K562 (cell line): ENCODE measurements around the gene CHPF. TPM values are rescaled to one million over a fixed set of nuclear protein-coding genes. Genes with fewer than 3 reads are reported as not detected.

Experiments
- CC2D1A ChIP-seq: fragments of 450-650 bp; IDR thresholded peaks from 2 replicates; pipeline ENCODE4 v1.6.1; 2017; ENCODE audit warnings: mild to moderate bottlenecking
- KAT7 ChIP-seq: sonication (generic); formaldehyde crosslinking; IDR thresholded peaks from 2 replicates; pipeline ENCODE4 v1.8.0; 2022; ENCODE audit warnings: missing genetic modification reagents, mild to moderate bottlenecking, borderline replicate concordance
- LCOR ChIP-seq: sonication (generic); formaldehyde crosslinking; IDR thresholded peaks from 2 replicates; pipeline ENCODE4 v1.8.0; 2022; ENCODE audit warnings: mild to moderate bottlenecking, missing genetic modification reagents
- POLR2G ChIP-seq: fragments of 200-400 bp; formaldehyde crosslinking; IDR thresholded peaks from 2 replicates; pipeline ENCODE4 v1.6.1; 2017; ENCODE audit warnings: low read depth, mild to moderate bottlenecking, antibody characterized with exemption, low read length, moderate library complexity
- SMC3 ChIP-seq: conservative IDR thresholded peaks from 2 replicates; pipeline ENCODE4 v1.6.1; 2011; ENCODE audit warnings: low read depth, low read length, improper control_type of control experiment; ENCODE audit not compliant: insufficient read depth
- polyA plus RNA-seq, 8 experiments: library from polyadenylated mRNA; depleted of rRNA in 4 of 8; stranded (reverse) in 5 of 8; unstranded in 3 of 8; fragments of >200 nt; fragmentation: Nextera tagmentation in 2 of 8; fragmentation: Illumina TruSeq in 1 of 8; extraction: Ambion mirVana in 2 of 8; extraction: Trizol in 1 of 8; gene quantifications; 2 replicates each; pipeline versions ENCODE4 v1.2.1 to v1.2.3, GENCODE V29; 2011 to 2014; ENCODE audit warnings: inconsistent platforms in 1 of 8, missing spikeins in 1 of 8
- total RNA-seq, 7 experiments: library from RNA; depleted of rRNA in 6 of 7; stranded (reverse); fragments of >200 nt in 6 of 7; fragmentation: Illumina TruSeq in 2 of 7; extraction: Trizol in 2 of 7; gene quantifications; 2 replicates each; pipeline versions ENCODE4 v1.2.1 to v1.2.3, GENCODE V29; 2011 to 2021; ENCODE audit warnings: low replicate concordance in 1 of 7
- TF ChIP-seq, protein P1 (sequence below), 2 experiments: fragments of 450-650 bp; formaldehyde crosslinking in 1 of 2; IDR thresholded peaks; 2 replicates each; pipeline versions ENCODE4 v1.4.0 to v1.6.1; 2014 to 2020; ENCODE audit warnings: mild to moderate bottlenecking in 2 of 2, borderline replicate concordance in 1 of 2, low read depth in 1 of 2
- TF ChIP-seq, protein P2 (sequence below), 2 experiments: IDR thresholded peaks; 2 replicates each; pipeline ENCODE4 v1.6.1; 2012; ENCODE audit warnings: improper control_type of control experiment in 2 of 2, low read depth in 2 of 2, low read length in 2 of 2, borderline replicate concordance in 1 of 2
- TF ChIP-seq, protein P3 (sequence below): fragments of 200-800 bp; sonication (Bioruptor generic); IDR thresholded peaks from 2 replicates; pipeline ENCODE4 v1.6.1; 2017; ENCODE audit warnings: missing genetic modification characterization, missing compliant biosample characterization
- TF ChIP-seq, protein P4 (sequence below): sonication (generic); formaldehyde crosslinking; IDR thresholded peaks from 2 replicates; pipeline ENCODE4 v1.8.1; 2023; ENCODE audit warnings: mild to moderate bottlenecking, missing genetic modification reagents

CHPF gene
- total and polyA plus RNA-seq, 9 of the 15 experiments (the other 6 are each of a cell fraction or from before 2014, with no cell fraction given), result 0.15 to 57.2 (median 7.9) TPM

DNA sequence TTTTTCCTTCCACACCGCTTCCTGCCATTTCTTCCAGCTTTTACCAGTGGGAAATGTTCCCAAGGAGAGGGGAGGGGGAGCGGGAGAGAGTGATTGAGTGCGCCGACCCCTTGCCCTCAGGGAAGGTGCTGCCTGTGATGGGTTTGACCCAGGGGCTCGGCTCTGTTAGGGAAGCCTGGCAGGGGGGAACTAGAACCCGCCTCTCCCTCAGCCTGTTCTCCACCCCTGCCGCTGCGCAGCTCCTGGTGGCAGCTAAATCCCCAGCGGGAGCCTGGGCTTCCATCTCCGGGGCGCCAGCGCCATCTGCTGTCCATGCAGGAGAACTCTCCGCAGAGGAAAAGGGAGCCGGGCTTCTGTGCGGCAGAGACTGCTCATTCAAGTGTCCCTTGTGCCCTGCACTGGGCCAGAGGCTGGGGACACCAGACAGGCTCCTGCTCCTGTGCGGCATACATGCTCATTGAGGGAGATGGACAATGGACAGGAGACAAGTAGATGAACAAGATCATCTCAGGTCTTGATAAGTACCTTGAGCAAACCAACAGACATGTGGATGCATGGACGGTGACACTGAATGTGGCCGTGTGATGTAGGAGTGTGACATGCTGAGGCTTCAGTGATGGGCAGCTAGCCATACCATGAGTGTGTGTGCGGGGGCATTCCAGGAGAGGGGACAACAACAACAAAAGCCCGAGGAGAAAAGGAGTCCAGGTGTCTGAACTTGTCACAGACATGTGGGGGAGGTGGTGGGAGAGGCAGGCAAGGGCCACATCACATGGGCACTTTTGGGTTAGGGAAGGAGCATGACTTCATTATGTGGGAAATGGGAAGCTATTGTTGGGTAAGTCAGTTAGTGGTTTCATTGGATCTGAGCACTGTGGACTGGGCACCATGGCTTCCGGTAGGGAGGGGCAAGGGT is 13.3 kb downstream of the CHPF start (continued):
- TF ChIP-seq, protein P1, sequence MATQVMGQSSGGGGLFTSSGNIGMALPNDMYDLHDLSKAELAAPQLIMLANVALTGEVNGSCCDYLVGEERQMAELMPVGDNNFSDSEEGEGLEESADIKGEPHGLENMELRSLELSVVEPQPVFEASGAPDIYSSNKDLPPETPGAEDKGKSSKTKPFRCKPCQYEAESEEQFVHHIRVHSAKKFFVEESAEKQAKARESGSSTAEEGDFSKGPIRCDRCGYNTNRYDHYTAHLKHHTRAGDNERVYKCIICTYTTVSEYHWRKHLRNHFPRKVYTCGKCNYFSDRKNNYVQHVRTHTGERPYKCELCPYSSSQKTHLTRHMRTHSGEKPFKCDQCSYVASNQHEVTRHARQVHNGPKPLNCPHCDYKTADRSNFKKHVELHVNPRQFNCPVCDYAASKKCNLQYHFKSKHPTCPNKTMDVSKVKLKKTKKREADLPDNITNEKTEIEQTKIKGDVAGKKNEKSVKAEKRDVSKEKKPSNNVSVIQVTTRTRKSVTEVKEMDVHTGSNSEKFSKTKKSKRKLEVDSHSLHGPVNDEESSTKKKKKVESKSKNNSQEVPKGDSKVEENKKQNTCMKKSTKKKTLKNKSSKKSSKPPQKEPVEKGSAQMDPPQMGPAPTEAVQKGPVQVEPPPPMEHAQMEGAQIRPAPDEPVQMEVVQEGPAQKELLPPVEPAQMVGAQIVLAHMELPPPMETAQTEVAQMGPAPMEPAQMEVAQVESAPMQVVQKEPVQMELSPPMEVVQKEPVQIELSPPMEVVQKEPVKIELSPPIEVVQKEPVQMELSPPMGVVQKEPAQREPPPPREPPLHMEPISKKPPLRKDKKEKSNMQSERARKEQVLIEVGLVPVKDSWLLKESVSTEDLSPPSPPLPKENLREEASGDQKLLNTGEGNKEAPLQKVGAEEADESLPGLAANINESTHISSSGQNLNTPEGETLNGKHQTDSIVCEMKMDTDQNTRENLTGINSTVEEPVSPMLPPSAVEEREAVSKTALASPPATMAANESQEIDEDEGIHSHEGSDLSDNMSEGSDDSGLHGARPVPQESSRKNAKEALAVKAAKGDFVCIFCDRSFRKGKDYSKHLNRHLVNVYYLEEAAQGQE (IDR thresholded peaks at IDR 0.05; ENCODE audit: borderline replicate concordance), result peak; percentile 95
- TF ChIP-seq, protein P1 (CRISPR knock-in tag; IDR thresholded peaks at IDR 0.05; ENCODE audit: low read depth), result peak; percentile 47; the same call in 1 of the 2 replicates
- TF ChIP-seq, protein P2, sequence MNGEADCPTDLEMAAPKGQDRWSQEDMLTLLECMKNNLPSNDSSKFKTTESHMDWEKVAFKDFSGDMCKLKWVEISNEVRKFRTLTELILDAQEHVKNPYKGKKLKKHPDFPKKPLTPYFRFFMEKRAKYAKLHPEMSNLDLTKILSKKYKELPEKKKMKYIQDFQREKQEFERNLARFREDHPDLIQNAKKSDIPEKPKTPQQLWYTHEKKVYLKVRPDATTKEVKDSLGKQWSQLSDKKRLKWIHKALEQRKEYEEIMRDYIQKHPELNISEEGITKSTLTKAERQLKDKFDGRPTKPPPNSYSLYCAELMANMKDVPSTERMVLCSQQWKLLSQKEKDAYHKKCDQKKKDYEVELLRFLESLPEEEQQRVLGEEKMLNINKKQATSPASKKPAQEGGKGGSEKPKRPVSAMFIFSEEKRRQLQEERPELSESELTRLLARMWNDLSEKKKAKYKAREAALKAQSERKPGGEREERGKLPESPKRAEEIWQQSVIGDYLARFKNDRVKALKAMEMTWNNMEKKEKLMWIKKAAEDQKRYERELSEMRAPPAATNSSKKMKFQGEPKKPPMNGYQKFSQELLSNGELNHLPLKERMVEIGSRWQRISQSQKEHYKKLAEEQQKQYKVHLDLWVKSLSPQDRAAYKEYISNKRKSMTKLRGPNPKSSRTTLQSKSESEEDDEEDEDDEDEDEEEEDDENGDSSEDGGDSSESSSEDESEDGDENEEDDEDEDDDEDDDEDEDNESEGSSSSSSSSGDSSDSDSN (IDR thresholded peaks at IDR 0.05; ENCODE audit: borderline replicate concordance in 1 of 2, low read depth in 2 of 2, low read length in 2 of 2), result no peak
- TF ChIP-seq POLR2G (peak; percentile 33; the same call in 1 of the 2 replicates), SMC3 (peak; percentile 99), CC2D1A (peak; percentile 87), LCOR (CRISPR knock-in tag) (0 out of 2 replicates have a peak, but pooled peaks have one; percentile 38), KAT7 (CRISPR knock-in tag) (peak; percentile 72; the same call in 1 of the 2 replicates)
- TF ChIP-seq, protein P3, sequence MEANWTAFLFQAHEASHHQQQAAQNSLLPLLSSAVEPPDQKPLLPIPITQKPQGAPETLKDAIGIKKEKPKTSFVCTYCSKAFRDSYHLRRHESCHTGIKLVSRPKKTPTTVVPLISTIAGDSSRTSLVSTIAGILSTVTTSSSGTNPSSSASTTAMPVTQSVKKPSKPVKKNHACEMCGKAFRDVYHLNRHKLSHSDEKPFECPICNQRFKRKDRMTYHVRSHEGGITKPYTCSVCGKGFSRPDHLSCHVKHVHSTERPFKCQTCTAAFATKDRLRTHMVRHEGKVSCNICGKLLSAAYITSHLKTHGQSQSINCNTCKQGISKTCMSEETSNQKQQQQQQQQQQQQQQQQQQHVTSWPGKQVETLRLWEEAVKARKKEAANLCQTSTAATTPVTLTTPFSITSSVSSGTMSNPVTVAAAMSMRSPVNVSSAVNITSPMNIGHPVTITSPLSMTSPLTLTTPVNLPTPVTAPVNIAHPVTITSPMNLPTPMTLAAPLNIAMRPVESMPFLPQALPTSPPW, result peak; percentile 58; the same call in 1 of the 2 replicates
- TF ChIP-seq, protein P4, sequence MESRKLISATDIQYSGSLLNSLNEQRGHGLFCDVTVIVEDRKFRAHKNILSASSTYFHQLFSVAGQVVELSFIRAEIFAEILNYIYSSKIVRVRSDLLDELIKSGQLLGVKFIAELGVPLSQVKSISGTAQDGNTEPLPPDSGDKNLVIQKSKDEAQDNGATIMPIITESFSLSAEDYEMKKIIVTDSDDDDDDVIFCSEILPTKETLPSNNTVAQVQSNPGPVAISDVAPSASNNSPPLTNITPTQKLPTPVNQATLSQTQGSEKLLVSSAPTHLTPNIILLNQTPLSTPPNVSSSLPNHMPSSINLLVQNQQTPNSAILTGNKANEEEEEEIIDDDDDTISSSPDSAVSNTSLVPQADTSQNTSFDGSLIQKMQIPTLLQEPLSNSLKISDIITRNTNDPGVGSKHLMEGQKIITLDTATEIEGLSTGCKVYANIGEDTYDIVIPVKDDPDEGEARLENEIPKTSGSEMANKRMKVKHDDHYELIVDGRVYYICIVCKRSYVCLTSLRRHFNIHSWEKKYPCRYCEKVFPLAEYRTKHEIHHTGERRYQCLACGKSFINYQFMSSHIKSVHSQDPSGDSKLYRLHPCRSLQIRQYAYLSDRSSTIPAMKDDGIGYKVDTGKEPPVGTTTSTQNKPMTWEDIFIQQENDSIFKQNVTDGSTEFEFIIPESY (CRISPR knock-in tag), result peak; percentile 21; the same call in 1 of the 2 replicates
